H4 (cell line): ENCODE results near the gene CNTFR. TPM values are rescaled to one million over a fixed set of nuclear protein-coding genes. Genes with fewer than 3 reads are reported as not detected.

ENCODE experiments used
- DNase-seq: peaks from one replicate; pipeline ENCODE4 v3.0.0-alpha.2; 2015; ENCODE audit warnings: low spot score
- total RNA-seq: library from RNA; depleted of rRNA; stranded (reverse); fragments of >200 nt; shearing (Covaris generic); gene quantifications from 2 replicates; pipeline ENCODE4 v1.2.3, GENCODE V29; 2014; rRNA removed

Gene CNTFR
- total RNA-seq, 1 experiment from 2014 or later = 0.15 TPM

DNA sequence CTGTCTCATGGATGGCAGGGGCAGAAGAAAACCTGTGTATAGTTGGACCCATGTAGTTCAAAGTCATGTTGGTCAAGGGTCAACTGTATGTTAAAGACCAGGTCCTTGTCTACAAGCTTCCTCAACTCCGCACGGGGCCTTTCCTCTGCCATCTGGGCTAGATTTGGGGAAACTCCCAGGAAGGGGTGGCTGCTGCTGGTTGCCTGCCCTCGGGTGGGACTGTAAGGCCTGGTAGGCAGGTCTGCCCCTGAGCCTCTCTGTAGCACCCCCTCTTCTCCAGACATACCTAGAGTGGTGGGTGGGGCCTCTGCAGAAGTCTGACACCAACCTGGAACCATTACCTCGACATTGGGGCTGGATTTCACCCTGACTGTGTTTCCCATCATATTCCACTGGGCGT is 82.0 kb downstream of the CNTFR start:
- no peak for DNase-seq

DNA sequence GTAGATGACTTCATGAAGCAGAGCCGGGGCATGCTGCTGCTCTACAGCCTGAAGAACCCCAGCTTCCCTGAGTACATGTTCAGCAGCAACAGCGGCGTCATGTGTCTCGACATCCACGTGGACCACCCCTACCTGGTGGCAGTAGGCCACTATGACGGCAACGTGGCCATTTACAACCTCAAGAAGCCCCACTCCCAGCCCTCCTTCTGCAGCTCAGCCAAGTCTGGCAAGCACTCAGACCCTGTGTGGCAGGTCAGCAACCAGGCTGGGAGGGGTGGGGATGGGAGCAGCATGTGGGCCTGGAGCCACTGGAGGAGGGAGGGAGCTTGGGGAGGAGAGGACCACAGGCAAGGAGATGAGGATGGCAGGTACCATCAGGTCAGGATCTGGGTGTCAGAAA is 82.9 kb downstream of the CNTFR start:
- no peak for DNase-seq

DNA sequence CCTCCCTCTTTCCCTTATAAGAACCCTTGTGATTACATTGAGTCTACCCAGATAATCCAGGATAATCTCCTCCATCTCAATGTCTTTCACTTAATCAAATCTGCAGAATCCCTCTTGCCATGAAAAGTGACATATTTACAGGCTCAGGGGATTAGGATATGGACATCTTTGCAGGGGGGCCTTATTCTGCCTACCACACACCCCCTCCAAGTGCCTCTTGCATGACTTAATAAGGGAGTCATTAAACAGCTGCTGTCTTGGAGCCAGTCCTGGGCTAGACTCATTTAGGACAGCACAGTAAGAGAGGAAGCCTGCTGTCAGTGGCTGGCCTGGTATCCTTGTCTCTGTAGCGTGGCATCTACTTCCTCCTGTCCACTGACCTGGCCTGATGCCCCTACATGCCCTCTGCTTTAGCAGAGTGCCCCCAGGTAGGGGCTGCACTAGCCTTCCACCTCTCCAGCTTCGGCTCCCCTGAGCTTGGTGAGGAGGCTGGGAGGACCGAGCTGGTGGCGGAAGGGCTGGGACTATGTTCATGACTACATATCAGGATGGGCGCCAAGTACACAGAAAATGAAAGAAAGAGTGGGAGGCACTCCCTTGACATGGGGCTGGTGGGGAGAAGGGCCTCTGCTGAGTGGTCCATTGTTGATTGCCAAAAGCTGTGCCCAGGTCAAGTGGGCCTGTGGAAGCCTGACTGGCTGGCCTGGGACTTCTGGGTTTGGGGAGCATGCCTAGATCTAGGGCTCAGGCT is 84.0 kb downstream of the CNTFR start:
- no peak for DNase-seq

DNA sequence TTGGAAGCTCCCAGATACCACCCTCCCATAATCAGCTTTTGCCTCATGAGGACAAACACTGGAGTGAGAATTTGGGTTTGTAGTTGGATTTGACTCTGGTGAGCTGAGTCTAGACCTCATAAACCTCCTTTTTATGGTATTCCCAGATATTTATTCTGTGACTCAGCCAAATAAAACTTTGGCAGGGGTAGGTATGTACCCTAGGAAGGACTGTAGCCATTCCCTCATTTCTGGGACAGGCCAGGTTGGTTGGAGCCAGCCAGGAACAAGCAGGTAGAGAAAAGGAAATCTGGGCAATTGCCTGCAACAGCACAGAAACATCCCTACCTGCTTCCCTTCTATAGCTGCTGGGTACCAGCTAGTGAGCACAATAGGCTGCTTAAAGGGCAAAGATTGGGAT is 86.1 kb downstream of the CNTFR start:
- no peak for DNase-seq

DNA sequence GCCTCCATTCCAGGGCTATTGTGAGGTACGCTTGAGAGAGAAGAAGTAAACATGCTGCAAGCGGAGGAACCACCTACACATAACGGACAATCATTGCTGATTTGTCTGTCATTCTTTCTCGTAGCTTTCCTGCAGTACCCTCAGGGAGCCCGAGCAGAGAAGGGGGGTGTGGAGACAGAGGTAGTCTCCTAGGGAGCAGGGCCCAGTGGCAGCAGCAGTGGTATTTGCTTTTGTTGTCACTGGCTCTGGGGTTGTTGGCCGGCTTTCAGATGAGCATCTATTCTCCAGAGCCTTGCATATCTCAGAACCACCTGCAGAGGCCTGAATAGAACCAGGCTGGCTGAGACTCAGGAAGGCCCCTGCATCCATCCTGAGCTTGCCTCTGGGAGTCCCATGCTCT is 86.6 kb downstream of the CNTFR start:
- no peak for DNase-seq

DNA sequence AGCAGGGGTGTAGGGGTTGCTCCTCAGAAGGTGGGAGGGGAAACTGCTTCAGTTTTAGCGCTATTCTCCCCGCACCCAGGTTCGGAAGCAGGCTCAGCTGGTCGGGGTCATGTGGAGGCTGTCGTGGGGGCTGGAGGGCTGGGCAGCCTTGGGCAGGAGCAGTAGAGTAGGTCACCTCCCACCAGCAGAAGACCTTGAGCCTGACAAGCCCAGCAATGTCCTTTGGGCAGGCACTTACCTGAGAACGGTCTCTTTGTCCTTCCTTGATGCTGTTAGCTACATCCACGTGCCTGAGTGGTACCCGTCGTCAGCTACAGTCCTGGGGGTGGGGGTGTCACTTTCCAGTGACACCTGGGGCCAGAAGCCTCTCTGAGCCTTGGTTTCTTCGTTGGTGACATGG is 87.1 kb downstream of the CNTFR start:
- no peak for DNase-seq

DNA sequence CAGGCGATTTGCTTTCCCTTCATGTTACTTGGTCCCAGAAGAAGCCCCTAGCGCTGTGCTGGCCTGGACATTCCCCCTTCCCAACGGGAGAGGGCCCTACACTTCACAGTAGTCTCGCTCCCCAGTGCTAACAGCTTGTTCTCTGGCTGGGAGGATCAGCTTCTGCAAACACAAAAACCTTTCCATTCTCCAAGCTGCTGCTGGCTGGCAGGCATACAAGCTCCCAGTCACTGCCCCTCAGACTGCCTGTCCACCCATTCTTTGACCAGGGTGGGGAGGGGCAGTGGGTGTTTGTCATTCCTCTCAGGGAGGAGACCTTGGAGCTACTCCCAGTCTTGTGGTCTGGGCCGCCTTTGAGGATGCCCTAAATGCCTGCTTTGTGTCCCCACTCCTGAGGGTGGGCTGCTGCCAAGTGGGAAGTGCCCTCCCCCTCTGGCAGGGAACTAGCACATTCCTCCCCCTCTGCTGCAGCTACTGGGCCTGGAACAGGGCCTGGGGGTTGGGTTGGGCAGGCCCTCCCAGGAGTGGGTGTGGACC is 87.6 kb downstream of the CNTFR start:
- DNase-seq = peak; percentile 82

Other genes with a start within 250 kb of the CNTFR start
- 1.9 and 2.7 TPM in 2 replicates for gene MYORG, start 212.8 kb downstream of the CNTFR start, total RNA-seq
- 13.6 and 17.9 TPM in 2 replicates for gene FAM219A, start 131.2 kb downstream of the CNTFR start, total RNA-seq
- 0.04 and 0.27 TPM in 2 replicates for gene DNAI1, start 130.9 kb downstream of the CNTFR start, total RNA-seq
- 1.9 and 2.3 TPM in 2 replicates for gene ENHO, start 66.7 kb downstream of the CNTFR start, total RNA-seq
- 52.8 and 59.3 TPM in 2 replicates for gene RPP25L, start 22.4 kb upstream of the CNTFR start, total RNA-seq
- gene DCTN3, start 30.8 kb upstream of the CNTFR start, total RNA-seq = 153 and 168 TPM in 2 replicates
- 0.21 TPM in 1 of 2 replicates, not detected in the other for gene ARID3C, start 39.3 kb upstream of the CNTFR start, total RNA-seq
- gene SIGMAR1, start 48.1 kb upstream of the CNTFR start, total RNA-seq = 80.2 and 127 TPM in 2 replicates
- gene GALT, start 57.0 kb upstream of the CNTFR start, total RNA-seq = 14.9 and 25.8 TPM in 2 replicates
- gene IL11RA, start 62.5 kb upstream of the CNTFR start, total RNA-seq = 8.9 and 12.4 TPM in 2 replicates
- not detected in 2 replicates for gene CCL27, start 72.9 kb upstream of the CNTFR start, total RNA-seq
- gene CCL19, start 101.6 kb upstream of the CNTFR start, total RNA-seq = not detected in 2 replicates
- not detected in 2 replicates for gene CCL21, start 120.4 kb upstream of the CNTFR start, total RNA-seq